GM23248 (cell line): ENCODE measurements around the gene XKR8.

Experiments used
- EZH2 ChIP-seq: fragments of 200-600 bp; sonication (generic); IDR thresholded peaks from 2 replicates; pipeline ENCODE4 v1.6.1; 2018; ENCODE audit warnings: antibody characterized with exemption, mild to moderate bottlenecking; ENCODE audit not compliant: insufficient read depth, poor library complexity, severe bottlenecking
- EZH2phosphoT487 ChIP-seq: fragments of 200-600 bp; sonication (generic); IDR thresholded peaks from 2 replicates; pipeline ENCODE4 v1.6.1; 2018; ENCODE audit warnings: antibody characterized with exemption, moderate library complexity, mild to moderate bottlenecking, low read depth; ENCODE audit not compliant: insufficient read depth

DNA sequence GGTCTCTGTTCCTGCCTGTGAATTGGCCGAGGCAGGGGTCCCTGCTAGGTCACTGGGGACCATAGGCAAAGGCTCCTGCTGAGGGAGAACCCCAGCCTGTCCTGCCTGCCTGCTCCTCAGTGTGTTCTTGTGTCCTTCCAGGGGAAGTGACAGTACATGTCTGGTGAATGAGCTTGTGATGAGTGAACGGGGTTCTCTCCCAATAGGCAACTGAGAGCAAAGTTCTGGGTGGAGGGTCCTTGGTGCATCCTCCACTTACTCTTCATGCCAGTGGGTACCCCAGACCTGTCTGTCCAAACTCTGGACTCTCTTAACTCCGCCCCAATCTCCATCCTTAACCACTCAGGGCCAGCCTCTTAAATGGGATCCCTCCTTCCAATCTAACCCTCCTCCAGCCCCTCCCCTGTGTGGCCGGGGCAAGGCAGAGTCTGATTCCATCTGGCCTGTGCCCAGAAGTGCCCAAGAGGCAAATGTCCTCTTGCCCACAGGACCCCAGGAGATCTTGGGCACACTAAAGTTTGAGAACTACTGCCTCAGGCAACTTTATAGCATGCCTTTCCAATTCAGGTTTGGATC, 2.0 kb downstream of the XKR8 start:
- no peak for TF ChIP-seq EZH2
- no peak for TF ChIP-seq EZH2phosphoT487
